Measurements from ENCODE around the gene NT5E. TPM values are rescaled to one million over a fixed set of nuclear protein-coding genes. Genes with fewer than 3 reads are reported as not detected.

The NT5E gene
- total and polyA plus RNA-seq, 2 experiments from 2014 or later: 0.18 to 1.5 TPM

DNA sequence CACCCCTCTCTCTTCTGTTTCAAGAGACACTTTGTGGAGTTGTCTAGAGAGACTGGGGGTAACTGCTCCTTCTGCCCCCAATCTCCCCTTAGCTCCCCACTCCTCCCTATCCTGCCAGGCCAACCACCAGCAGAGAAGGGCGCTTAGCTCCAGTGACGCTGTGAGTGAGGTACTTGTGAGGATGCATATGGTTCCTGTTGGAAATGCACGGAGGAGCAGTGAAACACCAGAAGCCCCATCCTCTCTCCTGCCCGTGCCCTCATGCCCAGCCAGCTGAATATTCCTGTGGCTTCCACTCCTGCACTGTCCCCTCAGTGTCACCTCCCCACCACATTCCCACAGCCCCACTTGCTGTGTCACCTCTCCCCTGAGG, 11.9 kb downstream of the NT5E start:
- Mint-ChIP-seq H3K4me3 (no peak overlapping the region), H3K27ac (no peak overlapping the region), H3K9me3 (no peaks in the 10 kb centered on the region), H3K27me3 (ENCODE audit: insufficient read depth, low read depth, poor library complexity) (peaks cover 4% of the 10 kb centered on the region), H3K36me3 (ENCODE audit: low read depth) (no peaks in the 10 kb centered on the region; the same call in 2 of the 3 replicates), H3K4me1 (peaks cover 26% of the 10 kb centered on the region)
- no peak for TF ChIP-seq EZH2 (IDR thresholded peaks at IDR 0.05; ENCODE audit: low read depth, unreplicated experiment)
- TF ChIP-seq, protein P1, sequence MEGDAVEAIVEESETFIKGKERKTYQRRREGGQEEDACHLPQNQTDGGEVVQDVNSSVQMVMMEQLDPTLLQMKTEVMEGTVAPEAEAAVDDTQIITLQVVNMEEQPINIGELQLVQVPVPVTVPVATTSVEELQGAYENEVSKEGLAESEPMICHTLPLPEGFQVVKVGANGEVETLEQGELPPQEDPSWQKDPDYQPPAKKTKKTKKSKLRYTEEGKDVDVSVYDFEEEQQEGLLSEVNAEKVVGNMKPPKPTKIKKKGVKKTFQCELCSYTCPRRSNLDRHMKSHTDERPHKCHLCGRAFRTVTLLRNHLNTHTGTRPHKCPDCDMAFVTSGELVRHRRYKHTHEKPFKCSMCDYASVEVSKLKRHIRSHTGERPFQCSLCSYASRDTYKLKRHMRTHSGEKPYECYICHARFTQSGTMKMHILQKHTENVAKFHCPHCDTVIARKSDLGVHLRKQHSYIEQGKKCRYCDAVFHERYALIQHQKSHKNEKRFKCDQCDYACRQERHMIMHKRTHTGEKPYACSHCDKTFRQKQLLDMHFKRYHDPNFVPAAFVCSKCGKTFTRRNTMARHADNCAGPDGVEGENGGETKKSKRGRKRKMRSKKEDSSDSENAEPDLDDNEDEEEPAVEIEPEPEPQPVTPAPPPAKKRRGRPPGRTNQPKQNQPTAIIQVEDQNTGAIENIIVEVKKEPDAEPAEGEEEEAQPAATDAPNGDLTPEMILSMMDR (conservative IDR thresholded peaks at IDR 0.05; ENCODE audit: low read depth in 2 of 2): no peak
- TF ChIP-seq, protein P2, sequence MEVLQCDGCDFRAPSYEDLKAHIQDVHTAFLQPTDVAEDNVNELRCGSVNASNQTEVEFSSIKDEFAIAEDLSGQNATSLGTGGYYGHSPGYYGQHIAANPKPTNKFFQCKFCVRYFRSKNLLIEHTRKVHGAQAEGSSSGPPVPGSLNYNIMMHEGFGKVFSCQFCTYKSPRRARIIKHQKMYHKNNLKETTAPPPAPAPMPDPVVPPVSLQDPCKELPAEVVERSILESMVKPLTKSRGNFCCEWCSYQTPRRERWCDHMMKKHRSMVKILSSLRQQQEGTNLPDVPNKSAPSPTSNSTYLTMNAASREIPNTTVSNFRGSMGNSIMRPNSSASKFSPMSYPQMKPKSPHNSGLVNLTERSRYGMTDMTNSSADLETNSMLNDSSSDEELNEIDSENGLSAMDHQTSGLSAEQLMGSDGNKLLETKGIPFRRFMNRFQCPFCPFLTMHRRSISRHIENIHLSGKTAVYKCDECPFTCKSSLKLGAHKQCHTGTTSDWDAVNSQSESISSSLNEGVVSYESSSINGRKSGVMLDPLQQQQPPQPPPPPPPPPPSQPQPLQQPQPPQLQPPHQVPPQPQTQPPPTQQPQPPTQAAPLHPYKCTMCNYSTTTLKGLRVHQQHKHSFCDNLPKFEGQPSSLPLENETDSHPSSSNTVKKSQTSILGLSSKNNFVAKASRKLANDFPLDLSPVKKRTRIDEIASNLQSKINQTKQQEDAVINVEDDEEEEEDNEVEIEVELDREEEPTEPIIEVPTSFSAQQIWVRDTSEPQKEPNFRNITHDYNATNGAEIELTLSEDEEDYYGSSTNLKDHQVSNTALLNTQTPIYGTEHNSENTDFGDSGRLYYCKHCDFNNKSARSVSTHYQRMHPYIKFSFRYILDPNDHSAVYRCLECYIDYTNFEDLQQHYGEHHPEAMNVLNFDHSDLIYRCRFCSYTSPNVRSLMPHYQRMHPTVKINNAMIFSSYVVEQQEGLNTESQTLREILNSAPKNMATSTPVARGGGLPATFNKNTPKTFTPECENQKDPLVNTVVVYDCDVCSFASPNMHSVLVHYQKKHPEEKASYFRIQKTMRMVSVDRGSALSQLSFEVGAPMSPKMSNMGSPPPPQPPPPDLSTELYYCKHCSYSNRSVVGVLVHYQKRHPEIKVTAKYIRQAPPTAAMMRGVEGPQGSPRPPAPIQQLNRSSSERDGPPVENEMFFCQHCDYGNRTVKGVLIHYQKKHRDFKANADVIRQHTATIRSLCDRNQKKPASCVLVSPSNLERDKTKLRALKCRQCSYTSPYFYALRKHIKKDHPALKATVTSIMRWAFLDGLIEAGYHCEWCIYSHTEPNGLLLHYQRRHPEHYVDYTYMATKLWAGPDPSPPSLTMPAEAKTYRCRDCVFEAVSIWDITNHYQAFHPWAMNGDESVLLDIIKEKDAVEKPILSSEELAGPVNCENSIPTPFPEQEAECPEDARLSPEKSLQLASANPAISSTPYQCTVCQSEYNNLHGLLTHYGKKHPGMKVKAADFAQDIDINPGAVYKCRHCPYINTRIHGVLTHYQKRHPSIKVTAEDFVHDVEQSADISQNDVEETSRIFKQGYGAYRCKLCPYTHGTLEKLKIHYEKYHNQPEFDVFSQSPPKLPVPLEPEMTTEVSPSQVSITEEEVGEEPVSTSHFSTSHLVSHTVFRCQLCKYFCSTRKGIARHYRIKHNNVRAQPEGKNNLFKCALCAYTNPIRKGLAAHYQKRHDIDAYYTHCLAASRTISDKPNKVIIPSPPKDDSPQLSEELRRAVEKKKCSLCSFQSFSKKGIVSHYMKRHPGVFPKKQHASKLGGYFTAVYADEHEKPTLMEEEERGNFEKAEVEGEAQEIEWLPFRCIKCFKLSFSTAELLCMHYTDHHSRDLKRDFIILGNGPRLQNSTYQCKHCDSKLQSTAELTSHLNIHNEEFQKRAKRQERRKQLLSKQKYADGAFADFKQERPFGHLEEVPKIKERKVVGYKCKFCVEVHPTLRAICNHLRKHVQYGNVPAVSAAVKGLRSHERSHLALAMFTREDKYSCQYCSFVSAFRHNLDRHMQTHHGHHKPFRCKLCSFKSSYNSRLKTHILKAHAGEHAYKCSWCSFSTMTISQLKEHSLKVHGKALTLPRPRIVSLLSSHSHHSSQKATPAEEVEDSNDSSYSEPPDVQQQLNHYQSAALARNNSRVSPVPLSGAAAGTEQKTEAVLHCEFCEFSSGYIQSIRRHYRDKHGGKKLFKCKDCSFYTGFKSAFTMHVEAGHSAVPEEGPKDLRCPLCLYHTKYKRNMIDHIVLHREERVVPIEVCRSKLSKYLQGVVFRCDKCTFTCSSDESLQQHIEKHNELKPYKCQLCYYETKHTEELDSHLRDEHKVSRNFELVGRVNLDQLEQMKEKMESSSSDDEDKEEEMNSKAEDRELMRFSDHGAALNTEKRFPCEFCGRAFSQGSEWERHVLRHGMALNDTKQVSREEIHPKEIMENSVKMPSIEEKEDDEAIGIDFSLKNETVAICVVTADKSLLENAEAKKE (CRISPR knock-in tag; IDR thresholded peaks at IDR 0.05): no peak
- no peak for TF ChIP-seq ZNF331 (CRISPR knock-in tag; IDR thresholded peaks at IDR 0.05; ENCODE audit: low read depth)
- TF ChIP-seq POLR2AphosphoS5 (IDR thresholded peaks at IDR 0.05; ENCODE audit: low read depth): no peak
- TF ChIP-seq CREB1 (CRISPR knock-in tag; IDR thresholded peaks at IDR 0.05; ENCODE audit: low read depth): no peak
- TF ChIP-seq, protein P3, sequence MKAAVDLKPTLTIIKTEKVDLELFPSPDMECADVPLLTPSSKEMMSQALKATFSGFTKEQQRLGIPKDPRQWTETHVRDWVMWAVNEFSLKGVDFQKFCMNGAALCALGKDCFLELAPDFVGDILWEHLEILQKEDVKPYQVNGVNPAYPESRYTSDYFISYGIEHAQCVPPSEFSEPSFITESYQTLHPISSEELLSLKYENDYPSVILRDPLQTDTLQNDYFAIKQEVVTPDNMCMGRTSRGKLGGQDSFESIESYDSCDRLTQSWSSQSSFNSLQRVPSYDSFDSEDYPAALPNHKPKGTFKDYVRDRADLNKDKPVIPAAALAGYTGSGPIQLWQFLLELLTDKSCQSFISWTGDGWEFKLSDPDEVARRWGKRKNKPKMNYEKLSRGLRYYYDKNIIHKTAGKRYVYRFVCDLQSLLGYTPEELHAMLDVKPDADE (IDR thresholded peaks at IDR 0.05): no peak
- no peak for TF ChIP-seq JUNB (IDR thresholded peaks at IDR 0.05; ENCODE audit: unreplicated experiment)
- no peak for TF ChIP-seq STAT1 (IDR thresholded peaks at IDR 0.05; ENCODE audit: unreplicated experiment)
- DNase-seq (ENCODE audit: low spot score): no peak
- no peak overlapping the region for H3K27ac ChIP-seq (ENCODE audit: low read depth)
- no peak overlapping the region for H3K4me2 ChIP-seq
- ATAC-seq: no peak
- no peaks in the 10 kb centered on the region for H3F3A ChIP-seq (replicated peaks; ENCODE audit: low read depth)
- H3K27me3 ChIP-seq (ENCODE audit: insufficient read depth): no peaks in the 10 kb centered on the region
- peaks cover 26% of the 10 kb centered on the region for H3K4me1 ChIP-seq (ENCODE audit: insufficient read depth)
- peaks cover 7% of the 10 kb centered on the region; the same call in 1 of the 2 replicates for H3K9me2 ChIP-seq (ENCODE audit: insufficient read depth)
- no peaks in the 10 kb centered on the region for H3K36me3 ChIP-seq (ENCODE audit: insufficient read depth)
- no peak overlapping the region for H3K4me3 ChIP-seq
- no peaks in the 10 kb centered on the region for H4K20me1 ChIP-seq (replicated peaks; ENCODE audit: insufficient read depth)
- no peaks in the 10 kb centered on the region for H3K79me2 ChIP-seq (replicated peaks; ENCODE audit: insufficient read depth)
- H2AFZ ChIP-seq: no peak overlapping the region
